Bronchial epithelial cell (primary cell): ENCODE data around the gene MLPH. TPM values are rescaled to one million over a fixed set of nuclear protein-coding genes. Genes with fewer than 3 reads are reported as not detected.

Experiments
- DNase-seq: peaks from one replicate; pipeline ENCODE4 v3.0.0-alpha.2; 2010; ENCODE audit warnings: low read depth
- FAIRE-seq: peaks from 2 replicates; lab custom pipeline; 2011; peaks lifted over from hg19 to GRCh38; lab: Jason Lieb, UNC
- H3K27me3 ChIP-seq: 2 replicates; pipeline ENCODE4 v1.5.1; 2011; ENCODE audit warnings: low read length; ENCODE audit not compliant: control insufficient read depth, insufficient read depth
- H3K36me3 ChIP-seq: 2 replicates; pipeline ENCODE4 v1.5.1; 2011; ENCODE audit warnings: low read length; ENCODE audit not compliant: control insufficient read depth, insufficient read depth
- H3K4me3 ChIP-seq: 2 replicates; pipeline ENCODE4 v1.5.1; 2011; ENCODE audit warnings: mild to moderate bottlenecking, low read depth, low read length, control low read depth
- total RNA-seq: library from RNA; depleted of rRNA; stranded (reverse); fragments of >200 nt; gene quantifications from 2 replicates; pipeline ENCODE4 v1.2.1, GENCODE V29; 2014
- TF ChIP-seq, protein P1 (sequence below): IDR thresholded peaks from 2 replicates; pipeline ENCODE4 v1.5.1; 2011; ENCODE audit warnings: mild to moderate bottlenecking, moderate library complexity, low read length, control low read depth, inconsistent platforms; ENCODE audit not compliant: insufficient read depth, severe bottlenecking

MLPH gene
- total RNA-seq, 1 donor from 2014 or later, result 6.6 TPM

DNA sequence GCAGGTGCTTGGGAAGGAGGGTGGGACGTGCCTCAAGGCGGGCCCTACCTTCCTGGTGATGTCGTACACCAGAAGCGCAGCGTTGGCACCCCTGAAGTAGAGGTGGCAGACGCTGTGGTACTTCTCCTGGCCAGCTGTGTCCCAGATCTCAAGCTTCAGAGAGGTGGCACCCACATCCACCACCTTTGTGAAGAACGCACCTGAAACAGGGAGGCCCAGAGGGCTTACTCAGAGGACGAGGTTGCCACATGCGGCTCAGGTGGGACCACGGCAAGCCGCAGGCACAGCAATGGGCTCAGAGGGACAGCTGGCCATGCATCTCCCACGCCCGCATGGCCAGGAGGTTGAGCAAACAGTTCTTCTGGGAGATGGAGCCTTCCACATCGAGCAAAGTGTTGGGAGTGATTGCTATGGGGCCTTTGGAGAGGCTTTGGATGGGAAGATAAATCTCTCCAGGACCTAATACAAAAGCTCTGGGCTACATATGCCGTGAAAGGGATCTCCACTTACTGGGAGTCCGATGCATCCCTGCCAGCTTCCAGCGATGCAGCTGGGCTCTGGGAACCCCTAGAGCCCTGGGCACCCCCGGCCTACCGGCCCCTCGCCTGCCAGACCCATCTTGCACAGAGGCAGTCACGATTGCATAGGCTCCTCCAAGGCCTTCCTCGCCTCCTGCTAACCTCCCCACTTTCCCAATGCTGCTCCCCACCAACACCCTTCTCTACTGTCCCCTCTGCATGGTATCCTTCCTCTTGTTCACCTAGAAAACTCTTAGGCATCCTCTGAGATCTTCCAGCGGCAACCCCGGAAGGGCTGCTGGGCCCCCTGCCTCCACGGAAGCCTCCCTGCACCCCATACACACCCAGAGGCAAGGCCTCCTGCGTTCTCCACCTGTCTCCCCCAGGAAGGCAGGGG lies 91.2 kb downstream of the MLPH start:
- FAIRE-seq (peak; percentile 76), DNase-seq (no peak)
- TF ChIP-seq, protein P1, sequence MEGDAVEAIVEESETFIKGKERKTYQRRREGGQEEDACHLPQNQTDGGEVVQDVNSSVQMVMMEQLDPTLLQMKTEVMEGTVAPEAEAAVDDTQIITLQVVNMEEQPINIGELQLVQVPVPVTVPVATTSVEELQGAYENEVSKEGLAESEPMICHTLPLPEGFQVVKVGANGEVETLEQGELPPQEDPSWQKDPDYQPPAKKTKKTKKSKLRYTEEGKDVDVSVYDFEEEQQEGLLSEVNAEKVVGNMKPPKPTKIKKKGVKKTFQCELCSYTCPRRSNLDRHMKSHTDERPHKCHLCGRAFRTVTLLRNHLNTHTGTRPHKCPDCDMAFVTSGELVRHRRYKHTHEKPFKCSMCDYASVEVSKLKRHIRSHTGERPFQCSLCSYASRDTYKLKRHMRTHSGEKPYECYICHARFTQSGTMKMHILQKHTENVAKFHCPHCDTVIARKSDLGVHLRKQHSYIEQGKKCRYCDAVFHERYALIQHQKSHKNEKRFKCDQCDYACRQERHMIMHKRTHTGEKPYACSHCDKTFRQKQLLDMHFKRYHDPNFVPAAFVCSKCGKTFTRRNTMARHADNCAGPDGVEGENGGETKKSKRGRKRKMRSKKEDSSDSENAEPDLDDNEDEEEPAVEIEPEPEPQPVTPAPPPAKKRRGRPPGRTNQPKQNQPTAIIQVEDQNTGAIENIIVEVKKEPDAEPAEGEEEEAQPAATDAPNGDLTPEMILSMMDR, result no peak
- Histone ChIP-seq H3K4me3 (no peak overlapping the region), H3K36me3 (no peaks in the 10 kb centered on the region), H3K27me3 (no peaks in the 10 kb centered on the region)

- no peaks in the 10 kb centered on the region for H3K36me3 ChIP-seq
- no peak for FAIRE-seq
- H3K27me3 ChIP-seq, result no peaks in the 10 kb centered on the region
- no peak for DNase-seq
- TF ChIP-seq, protein P1, result no peak
- no peak overlapping the region for H3K4me3 ChIP-seq
Observed at GRCh38 chr2:237581326-237581725, 94.3 kb downstream of the MLPH start.

- FAIRE-seq (peak; percentile 62), DNase-seq (peak; percentile 52)
- no peak overlapping the region for H3K4me3 ChIP-seq
Observed at GRCh38 chr2:237581751-237582746, 95.0 kb downstream of the MLPH start.

DNA sequence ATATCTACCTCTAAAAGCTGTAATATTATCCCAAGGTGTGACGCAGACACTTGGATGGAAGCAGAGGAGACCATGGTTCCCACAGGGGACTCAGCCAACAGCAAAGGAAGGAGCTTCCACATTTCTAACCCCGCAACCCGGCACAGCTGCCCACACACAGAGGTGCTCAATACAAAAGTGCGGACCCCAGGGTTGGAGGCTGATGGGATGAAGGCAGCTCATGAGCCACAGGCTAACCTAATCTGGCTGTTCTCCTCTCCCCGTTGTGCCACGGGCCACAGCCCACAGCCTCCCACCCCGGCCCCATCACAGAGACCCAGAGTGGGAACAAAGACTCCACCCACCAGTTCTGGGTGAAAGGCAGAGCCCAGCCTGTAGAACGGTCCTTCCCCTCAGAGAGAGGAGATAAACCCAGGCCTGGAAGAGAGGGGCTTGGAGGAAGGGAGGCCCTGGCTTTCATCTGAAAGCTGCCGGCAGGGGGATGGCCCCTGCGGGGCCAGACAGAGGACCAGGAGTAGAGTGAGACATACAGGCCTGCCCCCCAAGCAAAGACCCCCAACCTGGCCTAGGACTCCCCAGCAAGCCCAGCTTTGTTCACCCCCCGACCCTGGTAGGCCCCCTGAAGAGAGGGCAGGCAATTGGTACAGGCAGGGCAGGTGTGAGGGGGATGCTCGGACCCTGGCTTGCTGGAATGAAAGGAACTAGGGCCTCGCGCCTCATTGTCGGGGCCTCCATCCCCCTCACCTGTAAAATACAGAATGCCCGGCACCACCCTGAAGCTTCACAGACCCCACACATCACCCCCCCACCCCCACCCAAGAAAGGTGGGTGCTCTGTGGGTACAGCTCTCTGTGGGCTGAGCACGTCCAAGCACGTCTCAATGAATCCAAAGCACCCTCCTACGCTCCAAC lies 96.6 kb downstream of the MLPH start:
- H3K27me3 ChIP-seq, result no peaks in the 10 kb centered on the region

More at GRCh38 chr2:237581751-237582746, 95.0 kb downstream of the MLPH start:
- TF ChIP-seq, protein P1, result peak; percentile 42
- Histone ChIP-seq H3K36me3 (no peaks in the 10 kb centered on the region), H3K27me3 (no peaks in the 10 kb centered on the region)

More for the DNA sequence above, 96.6 kb downstream of the MLPH start:
- no peak for FAIRE-seq
- H3K36me3 ChIP-seq, result no peaks in the 10 kb centered on the region
- no peak for DNase-seq
- H3K4me3 ChIP-seq, result no peak overlapping the region
- TF ChIP-seq, protein P1, result no peak
